GM23338 (cell line): ENCODE data around the gene ZNFX1. TPM values are rescaled to one million over a fixed set of nuclear protein-coding genes. Genes with fewer than 3 reads are reported as not detected.

Experiments
- ATAC-seq: fragments of 200-7000 bp; cut with Tn5 transposase; 3 replicates; pipeline ENCODE4 v1.9.1; 2020
- DNase-seq: peaks from one replicate; pipeline ENCODE4 v3.0.0-alpha.2; 2015; ENCODE audit warnings: low spot score
- H2AFZ ChIP-seq: fragments of 200-600 bp; sonication (generic); 2 replicates; pipeline ENCODE4 v1.8.0; 2016; ENCODE audit warnings: antibody characterized with exemption, mild to moderate bottlenecking, moderate library complexity
- H3F3A ChIP-seq: fragments of 200-600 bp; sonication (generic); replicated peaks from 2 replicates; pipeline ENCODE4 v1.8.0; 2017; ENCODE audit warnings: antibody characterized with exemption, mixed run types, low read depth
- H3K27ac ChIP-seq: fragments of 200-600 bp; sonication (generic); 2 replicates; pipeline ENCODE4 v1.6.1; 2016; ENCODE audit warnings: low read depth
- H3K27me3 ChIP-seq: fragments of 200-600 bp; sonication (generic); 2 replicates; pipeline ENCODE4 v1.8.0; 2016; ENCODE audit warnings: mild to moderate bottlenecking, mixed run types, moderate library complexity; ENCODE audit not compliant: insufficient read depth
- H3K36me3 ChIP-seq: fragments of 200-600 bp; sonication (generic); 2 replicates; pipeline ENCODE4 v1.8.0; 2016; ENCODE audit warnings: mild to moderate bottlenecking; ENCODE audit not compliant: insufficient read depth
- H3K4me1 ChIP-seq: fragments of 200-600 bp; sonication (generic); 2 replicates; pipeline ENCODE4 v1.8.0; 2016; ENCODE audit warnings: mild to moderate bottlenecking, moderate library complexity; ENCODE audit not compliant: insufficient read depth
- H3K4me2 ChIP-seq: fragments of 200-600 bp; sonication (generic); 2 replicates; pipeline ENCODE4 v1.7.1; 2017; ENCODE audit warnings: mixed run types
- H3K4me3 ChIP-seq: fragments of 200-600 bp; sonication (generic); 2 replicates; pipeline ENCODE4 v1.6.1; 2016; ENCODE audit warnings: mixed run types
- H3K79me2 ChIP-seq: fragments of 200-600 bp; sonication (generic); replicated peaks from 2 replicates; pipeline ENCODE4 v1.8.0; 2017; ENCODE audit warnings: mild to moderate bottlenecking; ENCODE audit not compliant: insufficient read depth
- H3K9me2 ChIP-seq: fragments of 200-600 bp; sonication (generic); 2 replicates; pipeline ENCODE4 v1.8.0; 2017; ENCODE audit not compliant: insufficient read depth
- H4K20me1 ChIP-seq: fragments of 200-600 bp; sonication (generic); replicated peaks from 2 replicates; pipeline ENCODE4 v1.8.0; 2017; ENCODE audit warnings: mild to moderate bottlenecking; ENCODE audit not compliant: insufficient read depth
- H3K27ac Mint-ChIP-seq: 2 replicates; pipeline ENCODE4 v1.8.0; 2020; ENCODE audit warnings: inconsistent platforms, mild to moderate bottlenecking, moderate library complexity, mixed read lengths
- H3K27me3 Mint-ChIP-seq: 3 replicates; pipeline ENCODE4 v1.8.0; 2022; ENCODE audit warnings: low read depth, mild to moderate bottlenecking, moderate library complexity, mixed read lengths, inconsistent platforms; ENCODE audit not compliant: insufficient read depth, poor library complexity
- H3K36me3 Mint-ChIP-seq: 3 replicates; pipeline ENCODE4 v1.8.0; 2021; ENCODE audit warnings: low read depth, mild to moderate bottlenecking, inconsistent platforms, moderate library complexity, mixed read lengths
- H3K4me1 Mint-ChIP-seq: 3 replicates; pipeline ENCODE4 v1.8.0; 2020; ENCODE audit warnings: mild to moderate bottlenecking, inconsistent platforms, mixed read lengths
- H3K4me3 Mint-ChIP-seq: 3 replicates; pipeline ENCODE4 v1.8.0; 2021; ENCODE audit warnings: moderate library complexity, mild to moderate bottlenecking, inconsistent platforms, mixed read lengths
- H3K9me3 Mint-ChIP-seq: 3 replicates; pipeline ENCODE4 v1.8.0; 2020; ENCODE audit warnings: moderate library complexity, mild to moderate bottlenecking, inconsistent platforms, mixed read lengths
- JUNB ChIP-seq: IDR thresholded peaks from one replicate; pipeline ENCODE4 v1.6.1; 2016; ENCODE audit warnings: antibody characterized with exemption; ENCODE audit not compliant: unreplicated experiment
- POLR2AphosphoS5 ChIP-seq: IDR thresholded peaks from 2 replicates; pipeline ENCODE4 v1.6.1; 2016; ENCODE audit warnings: antibody characterized with exemption, low read depth
- STAT1 ChIP-seq: IDR thresholded peaks from one replicate; pipeline ENCODE4 v1.6.1; 2016; ENCODE audit warnings: antibody characterized with exemption; ENCODE audit not compliant: unreplicated experiment
- polyA plus RNA-seq: library from polyadenylated mRNA; unstranded; fragments of >200 nt; fragmentation: Nextera tagmentation; extraction: Ambion mirVana; gene quantifications from 2 replicates; pipeline ENCODE4 v1.2.1, GENCODE V29; 2016
- total RNA-seq: library from RNA; depleted of rRNA; stranded (reverse); fragments of >200 nt; shearing (Covaris generic); gene quantifications from 2 replicates; pipeline ENCODE4 v1.2.3, GENCODE V29; 2014
- TF ChIP-seq, protein P1 (sequence below): IDR thresholded peaks from one replicate; pipeline ENCODE4 v1.6.1; 2018; ENCODE audit warnings: antibody characterized with exemption; ENCODE audit not compliant: unreplicated experiment
- TF ChIP-seq, protein P2 (sequence below): fragments of 250-450 bp; sonication (Bioruptor Pico); IDR thresholded peaks from 2 replicates; pipeline ENCODE4 v1.5.0; 2020; ENCODE audit warnings: mild to moderate bottlenecking, moderate library complexity
- TF ChIP-seq, protein P3 (sequence below): IDR thresholded peaks from 2 replicates; pipeline ENCODE4 v1.6.1; 2016; ENCODE audit warnings: antibody characterized with exemption

ZNFX1 gene
- total and polyA plus RNA-seq, 2 experiments from 2014 or later: 6.1 to 12.1 TPM

DNA sequence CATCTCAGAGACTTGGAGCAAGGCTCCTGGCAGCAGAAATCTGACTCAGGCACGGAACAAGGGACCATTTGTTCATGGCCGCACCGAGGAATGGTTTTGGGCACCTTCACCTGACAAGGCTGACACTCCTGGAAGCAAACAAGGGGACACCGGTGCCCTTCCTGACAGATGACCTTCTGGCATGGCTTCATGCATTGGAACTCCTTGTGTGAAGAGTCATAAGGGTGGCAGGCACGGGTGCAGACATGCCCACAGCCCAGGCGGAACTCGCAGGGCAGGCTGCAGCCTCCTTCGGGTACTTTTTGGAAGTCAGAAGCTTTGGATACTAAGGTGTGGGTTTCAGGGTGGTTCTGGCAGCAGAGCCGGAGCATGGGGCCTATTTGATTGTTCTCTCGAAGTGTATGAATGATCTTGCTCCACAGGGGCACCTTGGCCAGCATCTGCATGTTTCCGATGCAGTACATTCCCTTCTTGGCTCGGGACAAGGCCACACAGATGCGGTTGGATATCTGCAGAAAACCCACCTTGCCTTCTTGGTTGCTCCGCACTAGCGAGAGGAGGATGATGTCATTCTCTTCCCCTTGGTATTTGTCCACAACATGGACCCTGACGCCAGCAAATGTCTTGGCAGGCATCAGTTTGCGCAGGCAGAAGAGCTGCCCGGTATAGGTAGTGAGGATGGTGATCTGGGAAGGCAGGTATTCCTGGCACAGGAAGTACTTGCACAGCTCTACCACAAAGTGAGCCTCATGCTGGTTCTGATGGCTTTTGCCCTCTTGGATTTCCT, 28.8 kb downstream of the ZNFX1 start:
- Histone ChIP-seq H3K79me2 (no peaks in the 10 kb centered on the region), H3K4me1 (no peaks in the 10 kb centered on the region), H3K27ac (0 out of 2 replicates have a peak overlapping the region, but pooled peaks have one; percentile 26), H3K4me3 (no peak overlapping the region), H3K4me2 (no peak overlapping the region), H3K36me3 (peaks cover 48% of the 10 kb centered on the region), H2AFZ (no peak overlapping the region), H3F3A (peaks cover 6% of the 10 kb centered on the region), H3K9me2 (no peaks in the 10 kb centered on the region), H3K27me3 (no peaks in the 10 kb centered on the region), H4K20me1 (peaks cover 9% of the 10 kb centered on the region)
- Mint-ChIP-seq H3K27me3 (peaks cover 5% of the 10 kb centered on the region), H3K27ac (no peak overlapping the region), H3K36me3 (peaks cover 78% of the 10 kb centered on the region), H3K9me3 (no peaks in the 10 kb centered on the region), H3K4me3 (no peak overlapping the region), H3K4me1 (no peaks in the 10 kb centered on the region)
- ATAC-seq: no peak
- TF ChIP-seq, protein P1, sequence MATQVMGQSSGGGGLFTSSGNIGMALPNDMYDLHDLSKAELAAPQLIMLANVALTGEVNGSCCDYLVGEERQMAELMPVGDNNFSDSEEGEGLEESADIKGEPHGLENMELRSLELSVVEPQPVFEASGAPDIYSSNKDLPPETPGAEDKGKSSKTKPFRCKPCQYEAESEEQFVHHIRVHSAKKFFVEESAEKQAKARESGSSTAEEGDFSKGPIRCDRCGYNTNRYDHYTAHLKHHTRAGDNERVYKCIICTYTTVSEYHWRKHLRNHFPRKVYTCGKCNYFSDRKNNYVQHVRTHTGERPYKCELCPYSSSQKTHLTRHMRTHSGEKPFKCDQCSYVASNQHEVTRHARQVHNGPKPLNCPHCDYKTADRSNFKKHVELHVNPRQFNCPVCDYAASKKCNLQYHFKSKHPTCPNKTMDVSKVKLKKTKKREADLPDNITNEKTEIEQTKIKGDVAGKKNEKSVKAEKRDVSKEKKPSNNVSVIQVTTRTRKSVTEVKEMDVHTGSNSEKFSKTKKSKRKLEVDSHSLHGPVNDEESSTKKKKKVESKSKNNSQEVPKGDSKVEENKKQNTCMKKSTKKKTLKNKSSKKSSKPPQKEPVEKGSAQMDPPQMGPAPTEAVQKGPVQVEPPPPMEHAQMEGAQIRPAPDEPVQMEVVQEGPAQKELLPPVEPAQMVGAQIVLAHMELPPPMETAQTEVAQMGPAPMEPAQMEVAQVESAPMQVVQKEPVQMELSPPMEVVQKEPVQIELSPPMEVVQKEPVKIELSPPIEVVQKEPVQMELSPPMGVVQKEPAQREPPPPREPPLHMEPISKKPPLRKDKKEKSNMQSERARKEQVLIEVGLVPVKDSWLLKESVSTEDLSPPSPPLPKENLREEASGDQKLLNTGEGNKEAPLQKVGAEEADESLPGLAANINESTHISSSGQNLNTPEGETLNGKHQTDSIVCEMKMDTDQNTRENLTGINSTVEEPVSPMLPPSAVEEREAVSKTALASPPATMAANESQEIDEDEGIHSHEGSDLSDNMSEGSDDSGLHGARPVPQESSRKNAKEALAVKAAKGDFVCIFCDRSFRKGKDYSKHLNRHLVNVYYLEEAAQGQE: no peak
- TF ChIP-seq, protein P2, sequence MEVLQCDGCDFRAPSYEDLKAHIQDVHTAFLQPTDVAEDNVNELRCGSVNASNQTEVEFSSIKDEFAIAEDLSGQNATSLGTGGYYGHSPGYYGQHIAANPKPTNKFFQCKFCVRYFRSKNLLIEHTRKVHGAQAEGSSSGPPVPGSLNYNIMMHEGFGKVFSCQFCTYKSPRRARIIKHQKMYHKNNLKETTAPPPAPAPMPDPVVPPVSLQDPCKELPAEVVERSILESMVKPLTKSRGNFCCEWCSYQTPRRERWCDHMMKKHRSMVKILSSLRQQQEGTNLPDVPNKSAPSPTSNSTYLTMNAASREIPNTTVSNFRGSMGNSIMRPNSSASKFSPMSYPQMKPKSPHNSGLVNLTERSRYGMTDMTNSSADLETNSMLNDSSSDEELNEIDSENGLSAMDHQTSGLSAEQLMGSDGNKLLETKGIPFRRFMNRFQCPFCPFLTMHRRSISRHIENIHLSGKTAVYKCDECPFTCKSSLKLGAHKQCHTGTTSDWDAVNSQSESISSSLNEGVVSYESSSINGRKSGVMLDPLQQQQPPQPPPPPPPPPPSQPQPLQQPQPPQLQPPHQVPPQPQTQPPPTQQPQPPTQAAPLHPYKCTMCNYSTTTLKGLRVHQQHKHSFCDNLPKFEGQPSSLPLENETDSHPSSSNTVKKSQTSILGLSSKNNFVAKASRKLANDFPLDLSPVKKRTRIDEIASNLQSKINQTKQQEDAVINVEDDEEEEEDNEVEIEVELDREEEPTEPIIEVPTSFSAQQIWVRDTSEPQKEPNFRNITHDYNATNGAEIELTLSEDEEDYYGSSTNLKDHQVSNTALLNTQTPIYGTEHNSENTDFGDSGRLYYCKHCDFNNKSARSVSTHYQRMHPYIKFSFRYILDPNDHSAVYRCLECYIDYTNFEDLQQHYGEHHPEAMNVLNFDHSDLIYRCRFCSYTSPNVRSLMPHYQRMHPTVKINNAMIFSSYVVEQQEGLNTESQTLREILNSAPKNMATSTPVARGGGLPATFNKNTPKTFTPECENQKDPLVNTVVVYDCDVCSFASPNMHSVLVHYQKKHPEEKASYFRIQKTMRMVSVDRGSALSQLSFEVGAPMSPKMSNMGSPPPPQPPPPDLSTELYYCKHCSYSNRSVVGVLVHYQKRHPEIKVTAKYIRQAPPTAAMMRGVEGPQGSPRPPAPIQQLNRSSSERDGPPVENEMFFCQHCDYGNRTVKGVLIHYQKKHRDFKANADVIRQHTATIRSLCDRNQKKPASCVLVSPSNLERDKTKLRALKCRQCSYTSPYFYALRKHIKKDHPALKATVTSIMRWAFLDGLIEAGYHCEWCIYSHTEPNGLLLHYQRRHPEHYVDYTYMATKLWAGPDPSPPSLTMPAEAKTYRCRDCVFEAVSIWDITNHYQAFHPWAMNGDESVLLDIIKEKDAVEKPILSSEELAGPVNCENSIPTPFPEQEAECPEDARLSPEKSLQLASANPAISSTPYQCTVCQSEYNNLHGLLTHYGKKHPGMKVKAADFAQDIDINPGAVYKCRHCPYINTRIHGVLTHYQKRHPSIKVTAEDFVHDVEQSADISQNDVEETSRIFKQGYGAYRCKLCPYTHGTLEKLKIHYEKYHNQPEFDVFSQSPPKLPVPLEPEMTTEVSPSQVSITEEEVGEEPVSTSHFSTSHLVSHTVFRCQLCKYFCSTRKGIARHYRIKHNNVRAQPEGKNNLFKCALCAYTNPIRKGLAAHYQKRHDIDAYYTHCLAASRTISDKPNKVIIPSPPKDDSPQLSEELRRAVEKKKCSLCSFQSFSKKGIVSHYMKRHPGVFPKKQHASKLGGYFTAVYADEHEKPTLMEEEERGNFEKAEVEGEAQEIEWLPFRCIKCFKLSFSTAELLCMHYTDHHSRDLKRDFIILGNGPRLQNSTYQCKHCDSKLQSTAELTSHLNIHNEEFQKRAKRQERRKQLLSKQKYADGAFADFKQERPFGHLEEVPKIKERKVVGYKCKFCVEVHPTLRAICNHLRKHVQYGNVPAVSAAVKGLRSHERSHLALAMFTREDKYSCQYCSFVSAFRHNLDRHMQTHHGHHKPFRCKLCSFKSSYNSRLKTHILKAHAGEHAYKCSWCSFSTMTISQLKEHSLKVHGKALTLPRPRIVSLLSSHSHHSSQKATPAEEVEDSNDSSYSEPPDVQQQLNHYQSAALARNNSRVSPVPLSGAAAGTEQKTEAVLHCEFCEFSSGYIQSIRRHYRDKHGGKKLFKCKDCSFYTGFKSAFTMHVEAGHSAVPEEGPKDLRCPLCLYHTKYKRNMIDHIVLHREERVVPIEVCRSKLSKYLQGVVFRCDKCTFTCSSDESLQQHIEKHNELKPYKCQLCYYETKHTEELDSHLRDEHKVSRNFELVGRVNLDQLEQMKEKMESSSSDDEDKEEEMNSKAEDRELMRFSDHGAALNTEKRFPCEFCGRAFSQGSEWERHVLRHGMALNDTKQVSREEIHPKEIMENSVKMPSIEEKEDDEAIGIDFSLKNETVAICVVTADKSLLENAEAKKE (CRISPR knock-in tag): no peak
- TF ChIP-seq JUNB: no peak
- no peak for TF ChIP-seq STAT1
- TF ChIP-seq POLR2AphosphoS5: no peak
- TF ChIP-seq, protein P3, sequence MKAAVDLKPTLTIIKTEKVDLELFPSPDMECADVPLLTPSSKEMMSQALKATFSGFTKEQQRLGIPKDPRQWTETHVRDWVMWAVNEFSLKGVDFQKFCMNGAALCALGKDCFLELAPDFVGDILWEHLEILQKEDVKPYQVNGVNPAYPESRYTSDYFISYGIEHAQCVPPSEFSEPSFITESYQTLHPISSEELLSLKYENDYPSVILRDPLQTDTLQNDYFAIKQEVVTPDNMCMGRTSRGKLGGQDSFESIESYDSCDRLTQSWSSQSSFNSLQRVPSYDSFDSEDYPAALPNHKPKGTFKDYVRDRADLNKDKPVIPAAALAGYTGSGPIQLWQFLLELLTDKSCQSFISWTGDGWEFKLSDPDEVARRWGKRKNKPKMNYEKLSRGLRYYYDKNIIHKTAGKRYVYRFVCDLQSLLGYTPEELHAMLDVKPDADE: no peak
- peak; percentile 12 for DNase-seq
